Endothelial cell of umbilical vein (primary cell): ENCODE results near the gene ARHGEF10L. TPM values are rescaled to one million over a fixed set of nuclear protein-coding genes. Genes with fewer than 3 reads are reported as not detected.

Experiments
- BruUV-seq: library from RNA; stranded (reverse); fragments of 400-500 nt; replicated peaks from 2 replicates; lab custom pipeline; 2021; lab: Mats Ljungman, UMichigan
- CTCF ChIA-PET: fragments of 300-600, 350-600 bp; sonication (Branson Sonifier 250); formaldehyde crosslinking; loops from one replicate; lab custom pipeline; 2021; ENCODE audit warnings: antibody characterized with exemption, inconsistent platforms; lab: Charles Lee
- POLR2A ChIA-PET: fragments of 300-600, 350-600 bp; sonication (Branson Sonifier 250); formaldehyde crosslinking; loops from one replicate; lab custom pipeline; 2021; ENCODE audit warnings: antibody characterized with exemption, inconsistent platforms; lab: Charles Lee
- DNase-seq: peaks from one replicate; pipeline ENCODE4 v3.0.0-alpha.2; 2011; ENCODE audit warnings: low read depth, low spot score
- FAIRE-seq: peaks from 2 replicates; lab custom pipeline; 2011; peaks lifted over from hg19 to GRCh38; lab: Jason Lieb, UNC
- H2AFZ ChIP-seq: 2 replicates; pipeline ENCODE4 v1.6.0; 2012; ENCODE audit warnings: low read depth, low read length, control low read depth, inconsistent platforms
- H3K27ac ChIP-seq: 2 replicates; pipeline ENCODE4 v1.5.1; 2011; ENCODE audit warnings: low read depth, mild to moderate bottlenecking, control low read depth, low read length, moderate library complexity; ENCODE audit not compliant: insufficient read depth
- H3K27me3 ChIP-seq, 2 experiments: 2 replicates each; pipeline versions ENCODE4 v1.6.0 to v1.6.1; 2011; ENCODE audit warnings: low read length in 2 of 2, mixed read lengths in 1 of 2; ENCODE audit not compliant: control insufficient read depth in 2 of 2, insufficient read depth in 2 of 2
- H3K36me3 ChIP-seq, 2 experiments: 2 replicates in 1 of 2; 3 replicates in 1 of 2; pipeline ENCODE4 v1.5.1; 2011; ENCODE audit warnings: low read length in 2 of 2, mild to moderate bottlenecking in 1 of 2, moderate library complexity in 1 of 2; ENCODE audit not compliant: control insufficient read depth in 2 of 2, insufficient read depth in 2 of 2; ENCODE audit errors: extremely low read depth in 1 of 2
- H3K4me1 ChIP-seq: 3 replicates; pipeline ENCODE4 v1.5.1; 2011; ENCODE audit warnings: mild to moderate bottlenecking, low read length; ENCODE audit not compliant: control insufficient read depth, insufficient read depth; ENCODE audit errors: extremely low read depth
- H3K4me2 ChIP-seq: 2 replicates; pipeline ENCODE4 v1.6.1; 2011; ENCODE audit warnings: low read length, control low read depth, mixed read lengths; ENCODE audit not compliant: insufficient read depth
- H3K4me3 ChIP-seq, 3 experiments: fragments of 200-600 bp in 1 of 3; sonication (generic), shearing (Covaris generic) in 1 of 3; replicated peaks in 1 of 3; 2 replicates each; pipeline ENCODE4 v1.5.1; 2011 to 2016; ENCODE audit warnings: control low read depth in 3 of 3, low read length in 3 of 3, mild to moderate bottlenecking in 2 of 3, inconsistent platforms in 1 of 3, low read depth in 1 of 3, moderate library complexity in 1 of 3; ENCODE audit not compliant: insufficient read depth in 1 of 3
- H3K79me2 ChIP-seq: 2 replicates; pipeline ENCODE4 v1.6.0; 2012; ENCODE audit warnings: low read length, inconsistent platforms; ENCODE audit not compliant: control insufficient read depth, insufficient read depth
- H3K9ac ChIP-seq: replicated peaks from 2 replicates; pipeline ENCODE3; 2011; ENCODE audit warnings: low read length, control low read depth; ENCODE audit not compliant: insufficient read depth; ENCODE audit errors: extremely low read depth
- H3K9me1 ChIP-seq: replicated peaks from 3 replicates; pipeline ENCODE4 v1.6.0; 2011; ENCODE audit warnings: mild to moderate bottlenecking, low read length; ENCODE audit not compliant: control insufficient read depth, insufficient read depth; ENCODE audit errors: extremely low read depth
- H3K9me3 ChIP-seq: replicated peaks from 2 replicates; pipeline ENCODE4 v1.5.1; 2012; ENCODE audit warnings: low read length, inconsistent platforms; ENCODE audit not compliant: control insufficient read depth, insufficient read depth
- H4K20me1 ChIP-seq: replicated peaks from 2 replicates; pipeline ENCODE3; 2011; ENCODE audit warnings: mild to moderate bottlenecking, low read length; ENCODE audit not compliant: control insufficient read depth, insufficient read depth; ENCODE audit errors: extremely low read depth
- CTCF ChIP-seq, 2 donors: IDR thresholded peaks; 1 replicate in 1 of 2; 2 replicates in 1 of 2; pipeline ENCODE4 v1.5.1; 2011; ENCODE audit warnings: low read length in 2 of 2, mild to moderate bottlenecking in 2 of 2, moderate library complexity in 2 of 2, control low read depth in 1 of 2, inconsistent platforms in 1 of 2, low read depth in 1 of 2; ENCODE audit not compliant: insufficient read depth in 1 of 2; ENCODE audit errors: extremely low read depth in 1 of 2
- EZH2 ChIP-seq: IDR thresholded peaks from 2 replicates; pipeline ENCODE4 v1.6.1; 2012; ENCODE audit warnings: borderline replicate concordance, low read depth, mild to moderate bottlenecking, moderate library complexity, low read length, inconsistent platforms; ENCODE audit not compliant: severe bottlenecking
- FOS ChIP-seq: IDR thresholded peaks from 2 replicates; pipeline ENCODE4 v1.6.1; 2011; ENCODE audit warnings: mild to moderate bottlenecking, low read length, moderate library complexity, borderline replicate concordance; ENCODE audit not compliant: insufficient read depth
- GATA2 ChIP-seq: IDR thresholded peaks from 2 replicates; pipeline ENCODE4 v1.7.0; 2011; ENCODE audit warnings: low read depth, mild to moderate bottlenecking, moderate library complexity, mixed read lengths, low read length; ENCODE audit not compliant: insufficient read length, insufficient read depth
- JUN ChIP-seq: IDR thresholded peaks from 2 replicates; pipeline ENCODE4 v1.6.1; 2011; ENCODE audit warnings: borderline replicate concordance, low read depth; ENCODE audit not compliant: insufficient read length, insufficient read depth
- MAX ChIP-seq: IDR thresholded peaks from 2 replicates; pipeline ENCODE4 v1.6.1; 2011; ENCODE audit not compliant: insufficient read depth, insufficient read length
- MYC ChIP-seq: IDR thresholded peaks from one replicate; pipeline ENCODE4 v1.6.1; 2011; ENCODE audit warnings: mild to moderate bottlenecking, low read depth, low read length
- POLR2A ChIP-seq: IDR thresholded peaks from 2 replicates; pipeline ENCODE4 v1.6.1; 2012; ENCODE audit warnings: low read depth, mild to moderate bottlenecking, control low read depth, low read length
- POLR2AphosphoS5 ChIP-seq: IDR thresholded peaks from 2 replicates; pipeline ENCODE4 v1.6.1; 2012; ENCODE audit warnings: low read depth, mild to moderate bottlenecking, control low read depth, low read length, moderate library complexity; ENCODE audit not compliant: insufficient read depth
- dilution Hi-C: fragments of 300-500 bp; cut with MboI; formaldehyde crosslinking; loops from one replicate; pipeline ENCODE4 v1.15.0; 2019; ENCODE audit warnings: low sequenced_read_pairs; ENCODE audit not compliant: extremely low pct_ligation_motif_present
- intact Hi-C: fragments of 100-400 bp; cut with micrococcal nuclease; formaldehyde crosslinking; loops from one replicate; pipeline ENCODE4 v1.10.0; 2022
- polyA plus RNA-seq, 4 experiments: library from polyadenylated mRNA; depleted of rRNA in 3 of 4; stranded (reverse) in 3 of 4; unstranded in 1 of 4; fragments of >200 nt; gene quantifications; 2 replicates each; pipeline versions ENCODE4 v1.2.1 to v1.2.3, GENCODE V29; 2011 to 2012; ENCODE audit warnings: missing spikeins in 1 of 4
- total RNA-seq: library from RNA; stranded (reverse); gene quantifications from 2 replicates; pipeline ENCODE4 v1.2.3, GENCODE V29; 2021

The ARHGEF10L gene
- total and polyA plus RNA-seq, 2 donors (not counting 3 experiments of a cell fraction or from before 2014, with no cell fraction given) = 1.9 to 5.2 TPM

GRCh38 chr1:17657436-17657835 lies 117.9 kb downstream of the ARHGEF10L start:
- dilution Hi-C loops = no loop called here
- ChIA-PET POLR2A (no interaction called here), CTCF (interaction anchor here (0.6 to 10.1 kb wide), 3 partner anchors 40 to 942 kb away, joined by 3 to 115 read pairs (median 78); no protein-coding TSS in a partner anchor)
- Histone ChIP-seq H3K4me1 (no peaks in the 10 kb centered on the region), H3K9me3 (no peaks in the 10 kb centered on the region), H3K9ac (no peak overlapping the region), H3K9me1 (no peaks in the 10 kb centered on the region), H4K20me1 (no peaks in the 10 kb centered on the region), H3K4me2 (no peak overlapping the region), H3K36me3 (no peaks in the 10 kb centered on the region), H3K79me2 (no peaks in the 10 kb centered on the region), H2AFZ (no peak overlapping the region), H3K4me3 (no peak overlapping the region), H3K27me3 (no peaks in the 10 kb centered on the region), H3K27ac (no peak overlapping the region)
- no peak for TF ChIP-seq POLR2AphosphoS5
- no peak for TF ChIP-seq MAX
- no peak for TF ChIP-seq GATA2
- TF ChIP-seq JUN = no peak
- no peak for TF ChIP-seq CTCF (IDR thresholded peaks at IDR 0.05; ENCODE audit: extremely low read depth in 1 of 2, insufficient read depth in 1 of 2, low read depth in 1 of 2, low read length in 2 of 2)
- TF ChIP-seq MYC = no peak
- no peak for TF ChIP-seq FOS
- no peak for TF ChIP-seq EZH2
- no peak for TF ChIP-seq POLR2A
- FAIRE-seq (no peak), DNase-seq (no peak)
- BruUV-seq = no TSS peak
- intact Hi-C loops = no loop called here
